ENCODE data around the gene SFTPD.

DNA sequence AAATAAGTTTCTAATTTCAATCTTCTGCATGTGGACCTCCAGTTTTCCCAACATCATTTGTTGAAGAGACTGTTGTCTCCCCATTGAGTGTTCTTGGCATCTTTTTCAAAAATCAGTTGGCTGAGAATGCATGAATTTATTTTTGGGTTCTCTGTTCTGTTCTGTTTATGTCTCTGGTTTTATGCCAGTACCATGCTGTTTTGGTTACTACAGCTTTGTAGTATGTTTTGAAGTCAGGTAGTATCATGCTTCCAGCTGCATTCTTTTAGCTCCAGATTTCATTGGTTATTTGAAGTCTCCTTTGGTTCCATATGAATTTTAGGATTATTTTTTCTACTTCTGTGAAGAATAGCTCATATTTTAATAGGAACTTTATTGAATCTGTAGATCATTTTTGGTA is 21.2 kb upstream of the SFTPD start:
- TF ChIP-seq CENPT (CRISPR knock-in tag; IDR thresholded peaks at IDR 0.05; ENCODE audit: low read depth) (no peak), ZNF101 (CRISPR knock-in tag; IDR thresholded peaks at IDR 0.05; ENCODE audit: borderline replicate concordance, low read depth) (no peak), NFYC (CRISPR knock-in tag; IDR thresholded peaks at IDR 0.05) (no peak), IKZF4 (CRISPR knock-in tag; IDR thresholded peaks at IDR 0.05; ENCODE audit: borderline replicate concordance, low read depth, not compliant biosample characterization) (no peak), PRDM4 (CRISPR knock-in tag; IDR thresholded peaks at IDR 0.05; ENCODE audit: borderline replicate concordance) (no peak)
